ENCODE measurements around the gene TENM3.

DNA sequence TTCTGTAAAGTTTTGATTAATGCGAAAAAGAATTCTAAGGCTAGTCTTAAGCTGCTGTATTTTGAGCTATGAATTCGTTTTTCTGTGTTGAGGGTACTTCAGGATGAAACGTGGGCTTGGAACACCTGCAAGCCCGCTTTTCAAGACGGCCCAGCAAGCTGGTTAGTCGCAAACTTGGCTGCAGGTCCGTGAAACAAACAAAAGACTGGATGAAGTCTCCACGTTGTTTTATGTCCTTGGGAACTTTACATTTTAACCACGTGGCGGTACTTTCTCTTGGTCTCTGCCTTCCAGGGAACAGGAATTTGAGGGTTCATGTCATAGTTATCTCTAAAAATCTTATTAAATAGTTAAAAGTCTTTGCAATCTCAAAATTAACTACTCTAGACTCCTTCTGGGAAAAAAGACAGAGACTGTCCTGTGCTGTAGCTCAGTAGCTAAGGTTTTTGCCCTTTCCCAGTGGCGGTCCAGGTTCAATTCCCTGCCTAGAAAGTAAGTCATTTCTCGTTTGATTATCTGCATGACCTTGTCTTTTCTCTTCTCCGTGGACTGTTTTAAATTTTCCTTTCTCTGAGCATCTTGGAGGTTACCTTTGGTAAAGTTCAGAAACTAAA, 21.0 kb downstream of the TENM3 start:
- no peak for TF ChIP-seq CTCF (IDR thresholded peaks at IDR 0.05; ENCODE audit: low read length)
- no peak for TF ChIP-seq EZH2 (optimal IDR thresholded peaks at IDR 0.05; ENCODE audit: low read depth, low read length)

Data from MM.1S (cell line).